A673 (cell line): ENCODE data around the gene MAML2. TPM values are rescaled to one million over a fixed set of nuclear protein-coding genes. Genes with fewer than 3 reads are reported as not detected.

Experiments
- BruUV-seq: library from RNA; stranded (reverse); fragments of 400-500 nt; replicated peaks from 2 replicates; lab custom pipeline; 2021; lab: Mats Ljungman, UMichigan
- CTCF ChIA-PET: fragments of 300-600 bp; sonication (Branson Sonifier 250); formaldehyde crosslinking; loops from one replicate; lab custom pipeline; 2022; ENCODE audit warnings: antibody characterized with exemption; lab: Charles Lee
- POLR2A ChIA-PET: fragments of 300-600 bp; sonication (Branson Sonifier 250); formaldehyde crosslinking; loops from one replicate; lab custom pipeline; 2022; ENCODE audit warnings: antibody characterized with exemption; ENCODE audit not compliant: low non-redundant PET; lab: Charles Lee
- DNase-seq: peaks from one replicate; pipeline ENCODE4 v3.0.0-alpha.2; 2015; ENCODE audit warnings: low spot score
- H3K27ac ChIP-seq: fragments of 200-600 bp; sonication (generic); 2 replicates; pipeline ENCODE4 v1.5.1; 2016; ENCODE audit warnings: mixed run types, low read depth, mild to moderate bottlenecking, mixed read lengths, antibody characterized with exemption, low read length; ENCODE audit not compliant: poor library complexity, severe bottlenecking
- H3K27me3 ChIP-seq: fragments of 200-600 bp; sonication (generic); replicated peaks from 2 replicates; pipeline ENCODE4 v1.6.1; 2017; ENCODE audit warnings: mixed run types, low read depth, mild to moderate bottlenecking, mixed read lengths, antibody characterized with exemption, low read length; ENCODE audit not compliant: insufficient read depth, poor library complexity
- H3K36me3 ChIP-seq: fragments of 200-600 bp; sonication (generic); 2 replicates; pipeline ENCODE4 v1.6.1; 2016; ENCODE audit warnings: mixed run types, mild to moderate bottlenecking, mixed read lengths, antibody characterized with exemption, low read length; ENCODE audit not compliant: insufficient read depth, poor library complexity, severe bottlenecking
- H3K4me1 ChIP-seq: fragments of 200-600 bp; sonication (generic); 2 replicates; pipeline ENCODE4 v1.6.1; 2017; ENCODE audit warnings: mixed run types, mild to moderate bottlenecking, mixed read lengths, antibody characterized with exemption, low read length; ENCODE audit not compliant: insufficient read depth, poor library complexity, severe bottlenecking
- H3K4me3 ChIP-seq: fragments of 200-600 bp; sonication (generic); 2 replicates; pipeline ENCODE4 v1.5.1; 2016; ENCODE audit warnings: low read depth, mixed run types, mild to moderate bottlenecking, mixed read lengths, low read length; ENCODE audit not compliant: poor library complexity, severe bottlenecking
- H3K9me3 ChIP-seq: fragments of 200-600 bp; sonication (generic); 2 replicates; pipeline ENCODE4 v1.6.1; 2016; ENCODE audit warnings: mixed run types, low read depth, mild to moderate bottlenecking, mixed read lengths, antibody characterized with exemption, low read length; ENCODE audit not compliant: poor library complexity, severe bottlenecking
- EZH2 ChIP-seq: fragments of 200-600 bp; sonication (generic); IDR thresholded peaks from 2 replicates; pipeline ENCODE4 v1.6.1; 2017; ENCODE audit warnings: borderline replicate concordance, low read depth, mild to moderate bottlenecking, mixed read lengths, antibody characterized with exemption, low read length; ENCODE audit not compliant: poor library complexity, severe bottlenecking
- intact Hi-C: fragments of 100-400 bp; cut with micrococcal nuclease; formaldehyde crosslinking; loops from one replicate; pipeline ENCODE4 v1.10.0; 2022; ENCODE audit not compliant: unreplicated experiment
- total RNA-seq: library from RNA; stranded (reverse); gene quantifications from 2 replicates; pipeline ENCODE4 v1.2.3, GENCODE V29; 2021
- TF ChIP-seq, protein P1 (sequence below): fragments of 300-800, 200-600 bp; sonication (generic); conservative IDR thresholded peaks from 2 replicates; pipeline ENCODE4 v1.5.1; 2017; ENCODE audit warnings: low read depth, mild to moderate bottlenecking, antibody characterized with exemption, low read length, moderate library complexity, mixed read lengths

The MAML2 gene
- total RNA-seq, 1 experiment from 2014 or later, result 6.4 TPM

DNA sequence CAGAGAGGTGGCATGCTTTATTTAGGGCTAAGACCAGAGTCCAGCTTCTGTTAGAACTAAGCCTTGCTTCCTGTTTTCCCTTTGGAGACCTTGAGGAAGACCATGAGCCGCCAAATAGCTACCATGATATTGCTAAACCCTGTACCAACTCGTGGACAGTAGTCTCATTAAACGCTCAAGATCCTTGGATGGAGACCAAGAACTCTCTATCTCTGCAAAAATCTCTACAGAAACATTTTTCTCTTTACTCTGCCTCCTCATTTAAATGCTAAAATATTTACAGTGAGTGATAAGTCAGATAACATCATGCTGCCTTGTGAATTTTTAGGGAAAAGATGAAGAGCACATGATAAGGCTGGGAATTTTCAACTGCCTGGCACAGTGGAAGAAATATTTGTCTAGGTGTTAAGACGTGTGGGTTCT is 197.8 kb downstream of the MAML2 start:
- Histone ChIP-seq H3K27me3 (no peaks in the 10 kb centered on the region), H3K4me3 (no peak overlapping the region), H3K27ac (no peak overlapping the region), H3K9me3 (no peaks in the 10 kb centered on the region), H3K4me1 (peaks cover 74% of the 10 kb centered on the region), H3K36me3 (no peaks in the 10 kb centered on the region)
- ChIA-PET CTCF (no interaction called here), POLR2A (no interaction called here)
- intact Hi-C loops, result no loop called here
- no peak for TF ChIP-seq EZH2
- TF ChIP-seq, protein P1, sequence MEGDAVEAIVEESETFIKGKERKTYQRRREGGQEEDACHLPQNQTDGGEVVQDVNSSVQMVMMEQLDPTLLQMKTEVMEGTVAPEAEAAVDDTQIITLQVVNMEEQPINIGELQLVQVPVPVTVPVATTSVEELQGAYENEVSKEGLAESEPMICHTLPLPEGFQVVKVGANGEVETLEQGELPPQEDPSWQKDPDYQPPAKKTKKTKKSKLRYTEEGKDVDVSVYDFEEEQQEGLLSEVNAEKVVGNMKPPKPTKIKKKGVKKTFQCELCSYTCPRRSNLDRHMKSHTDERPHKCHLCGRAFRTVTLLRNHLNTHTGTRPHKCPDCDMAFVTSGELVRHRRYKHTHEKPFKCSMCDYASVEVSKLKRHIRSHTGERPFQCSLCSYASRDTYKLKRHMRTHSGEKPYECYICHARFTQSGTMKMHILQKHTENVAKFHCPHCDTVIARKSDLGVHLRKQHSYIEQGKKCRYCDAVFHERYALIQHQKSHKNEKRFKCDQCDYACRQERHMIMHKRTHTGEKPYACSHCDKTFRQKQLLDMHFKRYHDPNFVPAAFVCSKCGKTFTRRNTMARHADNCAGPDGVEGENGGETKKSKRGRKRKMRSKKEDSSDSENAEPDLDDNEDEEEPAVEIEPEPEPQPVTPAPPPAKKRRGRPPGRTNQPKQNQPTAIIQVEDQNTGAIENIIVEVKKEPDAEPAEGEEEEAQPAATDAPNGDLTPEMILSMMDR, result no peak
- no TSS peak for BruUV-seq
- DNase-seq, result peak; percentile 52

GRCh38 chr11:96144553-96144952 is 198.4 kb downstream of the MAML2 start:
- CTCF ChIA-PET, result no interaction called here
- Histone ChIP-seq H3K27ac (no peak overlapping the region), H3K4me1 (peaks cover 67% of the 10 kb centered on the region), H3K4me3 (no peak overlapping the region), H3K27me3 (no peaks in the 10 kb centered on the region), H3K9me3 (no peaks in the 10 kb centered on the region), H3K36me3 (no peaks in the 10 kb centered on the region)
- intact Hi-C loops, result loop anchor here (5.0 kb wide), 1 partner anchor 67 kb away; no protein-coding TSS in a partner anchor
- POLR2A ChIA-PET, result no interaction called here
- DNase-seq, result no peak
- no peak for TF ChIP-seq EZH2
- TF ChIP-seq, protein P1, result no peak
- no TSS peak for BruUV-seq

DNA sequence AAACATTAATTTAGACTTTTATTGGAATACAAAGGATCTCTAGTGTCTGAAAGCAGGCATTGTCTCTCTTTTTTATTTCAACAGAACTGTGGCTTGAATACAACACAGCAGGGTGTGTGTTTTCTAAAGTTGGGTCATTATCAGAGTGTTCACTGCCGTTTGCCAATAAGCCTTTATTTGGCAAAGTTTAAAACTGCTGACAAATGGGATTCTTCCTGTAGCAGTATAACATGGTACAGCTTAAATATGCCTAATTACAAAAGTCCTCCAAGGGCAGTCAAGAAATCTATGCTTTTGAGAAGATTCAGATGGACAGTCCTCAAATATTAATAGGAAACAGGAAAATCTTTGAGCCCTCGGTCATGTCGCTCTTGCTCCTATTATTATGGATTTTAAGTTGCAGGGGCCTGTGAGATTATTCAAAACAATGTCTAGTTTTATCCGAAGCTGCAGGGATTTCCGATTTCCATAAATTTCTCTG is 199.9 kb downstream of the MAML2 start:
- POLR2A ChIA-PET, result no interaction called here
- Histone ChIP-seq H3K27me3 (no peaks in the 10 kb centered on the region), H3K27ac (peak overlapping the region; percentile 53), H3K4me1 (peaks cover 64% of the 10 kb centered on the region), H3K4me3 (peak overlapping the region; percentile 20), H3K9me3 (no peaks in the 10 kb centered on the region), H3K36me3 (no peaks in the 10 kb centered on the region)
- TF ChIP-seq EZH2, result no peak
- TF ChIP-seq, protein P1, result no peak
- intact Hi-C loops, result loop anchor here (5.0 kb wide), 1 partner anchor 66 kb away; no protein-coding TSS in a partner anchor
- CTCF ChIA-PET, result no interaction called here
- no TSS peak for BruUV-seq
- peak; percentile 92 for DNase-seq
